Measurements from ENCODE around the gene SVBP.

The SVBP gene

GRCh38 chr1:42844592-42845140 is 27.5 kb upstream of the SVBP start:
- POLR2A ChIA-PET: interaction anchor here (0.6 to 0.9 kb wide), 2 partner anchors 27 to 313 kb away, joined by 3 read pairs; no protein-coding TSS in a partner anchor
- DNase-seq (ENCODE audit: low read depth, low spot score): no peak
- H3K4me3 ChIP-seq (ENCODE audit: low read depth, low read length): no peak overlapping the region
- CTCF ChIA-PET: interaction anchor here (1.4 to 2.6 kb wide), 2 partner anchors 20 to 228 kb away, joined by 3 to 6 read pairs; no protein-coding TSS in a partner anchor
- no peak for TF ChIP-seq CTCF (IDR thresholded peaks at IDR 0.05; ENCODE audit: insufficient read depth, low read length, missing control alignments)

- no peak overlapping the region for H3K4me3 ChIP-seq (ENCODE audit: low read depth, low read length)
- no peak for TF ChIP-seq CTCF (IDR thresholded peaks at IDR 0.05; ENCODE audit: insufficient read depth, low read length, missing control alignments)
- ChIA-PET POLR2A (no interaction called here), CTCF (no interaction called here)
- no peak for DNase-seq (ENCODE audit: low read depth, low spot score)
Measured at GRCh38 chr1:42841440-42842147, 24.4 kb upstream of the SVBP start.

- no peak for DNase-seq (ENCODE audit: low read depth, low spot score)
- TF ChIP-seq CTCF (IDR thresholded peaks at IDR 0.05; ENCODE audit: insufficient read depth, low read length, missing control alignments): no peak
- ChIA-PET CTCF (no interaction called here), POLR2A (no interaction called here)
- no peak overlapping the region for H3K4me3 ChIP-seq (ENCODE audit: low read depth, low read length)
Measured at GRCh38 chr1:42841010-42841409, 23.8 kb upstream of the SVBP start.

- ChIA-PET POLR2A (interaction anchor here (0.7 kb wide), 1 partner anchor 8 kb away, joined by 3 read pairs; the partner anchor contains the start of gene ZNF691), CTCF (interaction anchor here (1.6 to 1.7 kb wide), 2 partner anchors 8 to 61 kb away, joined by 4 to 5 read pairs; partner anchors contain the start of gene ZNF691)
- DNase-seq (ENCODE audit: low read depth, low spot score): no peak
- H3K4me3 ChIP-seq (ENCODE audit: low read depth, low read length): no peak overlapping the region
- no peak for TF ChIP-seq CTCF (IDR thresholded peaks at IDR 0.05; ENCODE audit: insufficient read depth, low read length, missing control alignments)
Measured at GRCh38 chr1:42838482-42839190, 21.4 kb upstream of the SVBP start.

GRCh38 chr1:42837709-42838108 is 20.5 kb upstream of the SVBP start:
- ChIA-PET CTCF (interaction anchor here (1.6 to 1.7 kb wide), 2 partner anchors 9 to 60 kb away, joined by 4 to 5 read pairs; partner anchors contain the start of gene ZNF691), POLR2A (interaction anchor here (0.7 kb wide), 1 partner anchor 9 kb away, joined by 3 read pairs; the partner anchor contains the start of gene ZNF691)
- no peak for DNase-seq (ENCODE audit: low read depth, low spot score)
- no peak for TF ChIP-seq CTCF (IDR thresholded peaks at IDR 0.05; ENCODE audit: insufficient read depth, low read length, missing control alignments)
- no peak overlapping the region for H3K4me3 ChIP-seq (ENCODE audit: low read depth, low read length)

GRCh38 chr1:42835422-42835821 is 18.2 kb upstream of the SVBP start:
- TF ChIP-seq CTCF (IDR thresholded peaks at IDR 0.05; ENCODE audit: insufficient read depth, low read length, missing control alignments): no peak
- DNase-seq (ENCODE audit: low read depth, low spot score): no peak
- CTCF ChIA-PET: interaction anchor here (0.9 to 1.8 kb wide), 4 partner anchors 10 to 19 kb away, joined by 3 to 16 read pairs (median 5); partner anchors contain the start of gene ZNF691
- POLR2A ChIA-PET: no interaction called here
- no peak overlapping the region for H3K4me3 ChIP-seq (ENCODE audit: low read depth, low read length)
